Cardiac ventricle fibroblast (primary cell): ENCODE measurements around the gene DGKZ. TPM values are rescaled to one million over a fixed set of nuclear protein-coding genes. Genes with fewer than 3 reads are reported as not detected.

Source experiments
- total RNA-seq: library from RNA; depleted of rRNA; stranded (reverse); fragments of >200 nt; gene quantifications from 2 replicates; pipeline ENCODE4 v1.2.3, GENCODE V29; 2015

Gene DGKZ
- 38.3 and 40.4 TPM in 2 replicates for total RNA-seq

GRCh38 chr11:46346886-46347636 lies at the start of gene DGKZ:
Gene DGKZ, plus strand, starts transcription at chr11:46347463. Its CDS starts 197 bp downstream, at chr11:46347660.

GRCh38 chr11:46381048-46381818 lies 34.0 kb downstream of the DGKZ start, which contains the start of gene MDK:
Gene MDK, plus strand, starts transcription at chr11:46381669. Its CDS starts 389 bp downstream, at chr11:46382058.

GRCh38 chr11:46391578-46392420 lies 44.5 kb downstream of the DGKZ start, which contains the start of gene CHRM4:
Gene CHRM4, minus strand, starts transcription at chr11:46391776. Its CDS starts 5,219 bp downstream, at chr11:46386557.

Other genes starting within 250 kb of the DGKZ start
- 20.2 and 29.1 TPM in 2 replicates for gene PHF21A, start 226.0 kb upstream of the DGKZ start, total RNA-seq
- gene CREB3L1, start 69.8 kb upstream of the DGKZ start, total RNA-seq = 45.9 and 50.5 TPM in 2 replicates
- gene MDK, start 34.2 kb downstream of the DGKZ start, total RNA-seq = 47.7 and 52.2 TPM in 2 replicates
- not detected in 2 replicates for gene CHRM4, start 44.3 kb downstream of the DGKZ start, total RNA-seq
- 18.8 and 24.1 TPM in 2 replicates for gene AMBRA1, start 246.6 kb downstream of the DGKZ start, total RNA-seq